GM18526 (cell line): ENCODE results near the gene TTC28.

Experiments
- POLR2A ChIP-seq: IDR thresholded peaks from 3 replicates; pipeline ENCODE4 v1.6.1; 2011; ENCODE audit not compliant: insufficient read length; ENCODE audit errors: extremely low read depth

The TTC28 gene

DNA sequence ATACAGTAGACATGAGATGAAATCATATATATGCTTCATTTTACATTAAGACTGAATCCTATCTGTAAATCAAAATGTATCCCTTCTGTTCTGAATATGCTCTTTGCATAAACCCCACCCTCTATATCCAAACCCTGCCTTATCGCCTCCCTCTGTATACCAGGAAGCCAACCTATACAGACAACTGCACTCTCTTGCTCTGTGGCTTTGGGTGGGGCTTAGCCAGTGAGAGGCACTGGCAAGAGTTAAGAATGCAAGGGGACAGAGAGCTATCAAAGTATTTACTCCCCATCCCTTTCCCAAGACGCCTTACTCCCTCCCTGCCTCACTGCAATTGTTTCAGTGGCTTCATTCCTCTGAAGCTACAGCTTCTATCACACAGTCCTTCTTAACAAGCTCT is 309.8 kb downstream of the TTC28 start:
- TF ChIP-seq POLR2A: no peak

DNA sequence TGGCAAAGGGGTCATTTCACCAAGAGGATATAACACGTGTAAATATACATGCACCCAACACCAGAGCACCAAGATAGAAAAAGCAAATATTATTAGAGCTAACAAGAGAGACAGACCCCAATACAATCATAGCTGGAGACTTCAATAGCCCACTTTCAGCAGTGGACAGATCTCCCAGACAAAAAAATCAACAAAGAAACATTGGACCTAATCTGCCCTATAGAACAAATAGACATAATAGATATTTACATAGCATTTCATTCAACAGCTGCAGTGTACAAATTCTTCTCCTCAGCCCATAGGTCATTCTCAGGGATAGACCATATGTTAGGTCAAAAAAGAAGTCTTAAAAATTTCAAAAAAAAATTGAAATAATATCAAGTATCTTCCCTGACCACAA is 312.8 kb downstream of the TTC28 start:
- TF ChIP-seq POLR2A: no peak

DNA sequence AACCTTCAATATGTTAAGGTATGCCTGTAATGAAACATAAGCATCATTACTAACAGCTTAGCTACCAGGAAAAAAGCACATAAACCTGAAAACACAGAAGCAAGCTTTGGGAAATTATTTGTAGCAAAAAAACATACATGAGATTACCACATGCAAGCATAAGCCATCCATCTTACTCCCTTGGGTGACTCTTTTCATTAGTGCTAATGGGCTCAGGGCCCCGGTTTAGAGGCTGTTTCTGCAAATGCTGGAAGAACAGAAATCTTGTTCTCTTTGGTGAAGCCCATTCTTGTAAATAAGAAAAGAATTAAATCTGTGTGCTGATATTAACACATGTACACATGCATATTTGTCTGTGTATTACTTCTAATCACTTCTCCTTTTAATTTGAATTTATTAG is 314.3 kb downstream of the TTC28 start:
- TF ChIP-seq POLR2A: no peak

GRCh38 chr22:28360939-28361338 is 318.7 kb downstream of the TTC28 start:
- TF ChIP-seq POLR2A: no peak

DNA sequence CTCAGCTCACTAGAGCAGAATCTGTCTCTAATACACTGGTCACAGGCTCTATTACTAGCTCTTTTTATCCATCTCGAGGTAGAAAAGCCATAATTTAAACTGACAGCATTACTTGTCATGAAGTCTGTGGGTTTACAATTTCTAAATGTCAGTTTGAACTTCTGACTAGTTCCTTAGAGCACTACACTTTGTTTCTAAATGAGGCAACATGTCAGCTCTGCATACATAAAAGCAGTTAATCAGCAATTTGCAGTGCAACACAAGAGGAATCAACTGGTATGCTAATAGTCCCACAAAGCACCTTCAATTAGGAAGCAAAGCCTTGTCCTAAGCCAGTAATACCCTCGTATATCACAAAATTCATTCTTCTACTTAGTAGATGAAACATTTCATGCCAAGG is 321.3 kb downstream of the TTC28 start:
- no peak for TF ChIP-seq POLR2A

DNA sequence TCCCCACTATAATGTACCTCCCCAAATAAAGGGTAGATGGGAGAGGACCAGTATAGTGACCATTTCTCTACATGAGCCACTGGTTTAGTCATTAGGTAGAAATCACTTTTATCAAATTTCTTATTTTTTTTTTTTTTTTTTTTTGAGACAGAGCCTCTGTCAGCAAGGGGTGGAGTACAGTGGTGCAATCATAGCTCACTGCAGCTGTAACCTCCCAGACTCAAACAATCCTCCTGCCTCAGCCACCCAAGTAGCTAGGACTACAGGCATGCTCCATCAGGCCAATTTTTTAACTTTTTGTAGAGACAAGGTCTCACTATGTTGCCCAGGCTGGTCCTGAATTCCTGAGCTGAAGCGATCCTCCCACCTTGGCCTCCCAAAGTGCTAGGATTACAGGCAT is 322.4 kb downstream of the TTC28 start:
- TF ChIP-seq POLR2A: no peak

- TF ChIP-seq POLR2A: no peak
These were observed 328.2 kb downstream of the TTC28 start for GRCh38 chr22:28351476-28351875.

DNA sequence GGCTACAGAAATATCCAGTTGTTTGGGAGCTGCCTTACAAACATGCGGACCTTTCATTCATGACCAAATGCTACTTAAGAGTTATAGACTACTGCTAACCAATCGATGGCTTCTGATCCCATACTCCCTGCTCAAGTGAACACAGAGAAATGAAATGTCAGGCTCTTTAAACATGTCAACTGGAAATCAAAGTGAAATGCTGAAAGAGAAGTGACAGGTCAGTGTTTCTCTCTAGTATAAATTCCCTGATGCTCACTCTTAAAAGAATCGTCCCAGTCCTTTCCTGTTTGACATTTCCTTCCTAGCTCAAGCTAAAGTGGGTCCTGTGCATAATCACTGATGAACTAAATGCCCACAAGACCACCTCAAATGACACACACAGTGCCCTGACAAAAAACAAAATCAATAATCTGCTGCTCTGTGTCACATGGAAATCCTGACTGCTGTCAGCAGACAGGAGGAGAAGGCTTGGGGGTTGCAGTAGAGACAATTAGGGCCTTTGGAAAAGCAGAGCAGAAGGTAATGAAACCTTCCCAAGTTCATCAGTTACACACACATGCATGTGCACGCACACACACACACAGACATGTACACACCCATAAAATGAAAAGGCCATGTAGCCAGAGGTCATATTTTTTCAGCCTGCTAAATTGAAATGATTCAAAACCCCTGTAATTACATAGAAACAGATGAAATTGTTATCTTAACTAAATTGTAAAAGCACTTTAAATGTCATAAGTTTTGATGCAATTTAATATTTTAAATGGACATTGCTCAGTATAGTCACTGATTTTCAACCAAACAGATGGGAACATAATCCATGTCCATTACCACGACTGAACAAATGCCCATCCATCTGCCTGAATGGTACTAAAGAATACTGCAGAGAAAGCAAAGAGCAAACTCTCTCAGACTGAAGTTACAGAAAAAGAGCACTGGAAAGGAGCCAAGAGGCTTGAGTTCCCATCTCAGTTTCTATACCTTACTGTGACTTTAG is 330.7 kb downstream of the TTC28 start:
- no peak for TF ChIP-seq POLR2A

DNA sequence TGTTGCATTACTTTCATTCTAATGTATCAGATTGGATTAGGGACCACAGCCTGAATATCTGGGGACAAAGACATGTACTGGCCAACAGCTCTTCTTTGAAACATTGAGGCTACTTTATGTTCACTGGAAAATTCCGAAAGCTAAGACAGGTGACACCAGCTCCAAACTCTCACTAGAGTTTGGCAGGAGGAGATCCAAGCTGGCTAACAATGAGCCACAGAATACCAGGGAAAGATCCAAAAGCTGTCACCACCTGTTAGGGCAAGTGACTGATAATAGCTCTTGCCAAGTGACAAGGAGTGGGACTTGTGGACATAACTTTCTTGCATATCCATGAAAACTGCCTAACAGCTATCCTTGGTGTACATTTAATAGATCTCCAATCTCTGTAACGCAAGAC is 333.3 kb downstream of the TTC28 start:
- no peak for TF ChIP-seq POLR2A

- TF ChIP-seq POLR2A: no peak
These were observed 334.5 kb downstream of the TTC28 start for GRCh38 chr22:28344918-28345703.

GRCh38 chr22:28341001-28341400 is 338.6 kb downstream of the TTC28 start:
- no peak for TF ChIP-seq POLR2A

DNA sequence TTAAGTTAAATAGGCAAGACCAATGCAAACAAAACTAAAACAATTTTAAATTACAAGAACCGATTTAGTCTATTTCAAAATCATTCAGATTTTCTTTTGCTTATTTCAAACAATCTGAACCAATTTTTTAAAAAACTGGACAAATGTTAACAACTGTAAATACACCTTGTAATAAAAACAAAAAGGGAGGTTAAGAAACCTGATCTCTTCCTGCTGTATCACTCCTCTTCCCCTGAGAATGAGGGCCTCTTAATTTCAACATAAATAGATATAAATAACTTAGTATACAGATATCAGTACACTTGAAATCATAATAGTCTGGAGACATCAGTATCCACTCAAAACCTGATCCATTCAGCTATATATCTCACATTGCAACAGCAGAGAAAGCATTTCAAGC is 346.6 kb downstream of the TTC28 start:
- TF ChIP-seq POLR2A: no peak

DNA sequence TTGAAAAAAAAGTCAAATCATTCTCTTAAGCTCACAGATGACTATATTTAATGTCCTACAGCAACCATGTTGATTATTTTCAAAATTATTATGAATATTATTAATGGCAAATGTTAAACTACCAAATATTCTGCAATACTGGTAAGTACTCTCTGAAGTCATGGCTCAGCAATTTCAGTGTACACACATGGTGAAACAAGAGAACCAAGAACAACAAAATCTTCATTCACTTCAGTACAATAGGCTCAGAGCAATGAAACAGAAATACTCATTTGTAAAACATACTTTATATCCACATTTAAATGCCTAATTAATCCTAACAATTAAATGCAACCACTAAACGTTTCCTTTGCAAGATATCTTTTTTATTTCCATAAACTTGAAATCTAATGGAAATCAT is 347.2 kb downstream of the TTC28 start:
- TF ChIP-seq POLR2A: no peak

GRCh38 chr22:28331695-28332094 is 347.9 kb downstream of the TTC28 start:
- TF ChIP-seq POLR2A: no peak

GRCh38 chr22:28329186-28330073 is 350.2 kb downstream of the TTC28 start:
- TF ChIP-seq POLR2A: no peak

- TF ChIP-seq POLR2A: no peak
These were observed 350.9 kb downstream of the TTC28 start for GRCh38 chr22:28328756-28329155.

DNA sequence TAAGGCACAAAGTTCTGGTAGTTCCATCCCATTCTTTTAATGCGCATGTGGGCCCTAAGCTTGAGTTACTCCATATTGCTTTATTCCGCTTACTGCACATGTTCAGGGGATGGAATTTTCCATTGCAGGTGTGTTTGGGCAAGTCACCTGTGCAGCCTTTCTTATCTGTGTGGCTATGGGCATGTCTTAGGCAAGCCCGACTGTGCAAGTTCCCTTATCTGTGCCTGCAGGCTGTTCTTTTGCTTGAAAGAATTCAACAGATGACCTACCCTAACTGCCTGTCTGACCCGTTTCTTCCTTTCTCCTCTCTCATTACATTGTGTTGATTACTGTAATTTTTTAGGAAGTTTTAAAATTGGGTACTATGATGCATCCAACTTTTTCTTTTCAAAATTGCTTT is 363.6 kb downstream of the TTC28 start:
- TF ChIP-seq POLR2A: no peak
